ENCODE results near the gene NLGN2.

NLGN2 gene

DNA sequence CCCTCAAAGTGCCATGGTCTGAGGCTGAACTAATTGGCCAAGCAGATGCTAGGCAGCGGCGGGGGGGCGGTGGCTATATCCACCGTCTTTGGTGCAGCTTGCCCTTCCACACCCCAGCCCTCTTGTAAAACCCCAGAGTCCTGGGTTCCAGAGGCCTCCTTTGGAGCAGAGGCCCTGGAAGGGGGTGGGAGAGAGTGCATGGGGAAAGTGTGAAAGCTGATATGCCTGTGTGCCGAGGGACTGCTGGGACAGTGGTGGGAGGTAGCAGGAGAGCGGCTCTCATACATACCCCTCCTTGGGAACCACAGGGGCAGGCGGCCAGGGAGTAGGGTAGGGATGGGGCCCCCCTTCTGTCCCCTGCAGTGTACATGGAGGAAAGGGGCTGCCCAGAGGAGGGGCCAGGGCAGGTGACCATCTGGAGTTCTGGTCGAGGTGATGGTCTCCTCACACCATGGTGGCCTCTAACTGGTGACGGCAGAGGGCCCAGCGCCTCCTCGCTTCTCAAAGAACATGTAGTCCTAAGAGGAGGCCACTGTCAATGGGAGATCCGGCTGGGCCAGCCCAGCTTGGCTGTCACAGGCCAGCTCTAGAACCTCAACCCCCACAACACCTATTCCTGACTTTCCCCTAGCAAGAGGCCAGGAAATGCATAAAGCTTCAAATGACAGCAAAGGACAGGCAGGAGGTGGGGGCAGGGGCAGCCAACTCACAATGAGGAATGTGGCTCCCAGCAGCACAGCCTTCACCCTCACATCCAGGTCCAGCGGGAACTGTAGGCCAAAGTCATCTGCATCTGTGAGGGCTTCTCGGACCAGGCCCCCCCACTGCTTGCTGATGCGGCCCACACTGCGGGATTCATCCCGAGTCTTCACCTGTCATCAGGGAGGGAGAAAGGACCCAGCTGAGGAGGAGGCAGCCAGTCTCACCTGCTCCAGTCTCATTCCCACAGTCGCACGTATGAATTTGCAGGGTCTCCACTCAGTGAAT, 17.4 kb upstream of the NLGN2 start:
- peak overlapping the region; percentile 6 for H3K27ac ChIP-seq
- ChIA-PET CTCF (no interaction called here), POLR2A (ENCODE audit: low non-redundant PET) (interaction anchor here (0.5 kb wide), 1 partner anchor 14 kb away, joined by 3 read pairs; the partner anchor contains the start of gene TMEM256)
- TF ChIP-seq, protein P1, sequence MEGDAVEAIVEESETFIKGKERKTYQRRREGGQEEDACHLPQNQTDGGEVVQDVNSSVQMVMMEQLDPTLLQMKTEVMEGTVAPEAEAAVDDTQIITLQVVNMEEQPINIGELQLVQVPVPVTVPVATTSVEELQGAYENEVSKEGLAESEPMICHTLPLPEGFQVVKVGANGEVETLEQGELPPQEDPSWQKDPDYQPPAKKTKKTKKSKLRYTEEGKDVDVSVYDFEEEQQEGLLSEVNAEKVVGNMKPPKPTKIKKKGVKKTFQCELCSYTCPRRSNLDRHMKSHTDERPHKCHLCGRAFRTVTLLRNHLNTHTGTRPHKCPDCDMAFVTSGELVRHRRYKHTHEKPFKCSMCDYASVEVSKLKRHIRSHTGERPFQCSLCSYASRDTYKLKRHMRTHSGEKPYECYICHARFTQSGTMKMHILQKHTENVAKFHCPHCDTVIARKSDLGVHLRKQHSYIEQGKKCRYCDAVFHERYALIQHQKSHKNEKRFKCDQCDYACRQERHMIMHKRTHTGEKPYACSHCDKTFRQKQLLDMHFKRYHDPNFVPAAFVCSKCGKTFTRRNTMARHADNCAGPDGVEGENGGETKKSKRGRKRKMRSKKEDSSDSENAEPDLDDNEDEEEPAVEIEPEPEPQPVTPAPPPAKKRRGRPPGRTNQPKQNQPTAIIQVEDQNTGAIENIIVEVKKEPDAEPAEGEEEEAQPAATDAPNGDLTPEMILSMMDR (conservative IDR thresholded peaks at IDR 0.05; ENCODE audit: low read depth) = no peak
- no peak for DNase-seq (ENCODE audit: low spot score)

DNA sequence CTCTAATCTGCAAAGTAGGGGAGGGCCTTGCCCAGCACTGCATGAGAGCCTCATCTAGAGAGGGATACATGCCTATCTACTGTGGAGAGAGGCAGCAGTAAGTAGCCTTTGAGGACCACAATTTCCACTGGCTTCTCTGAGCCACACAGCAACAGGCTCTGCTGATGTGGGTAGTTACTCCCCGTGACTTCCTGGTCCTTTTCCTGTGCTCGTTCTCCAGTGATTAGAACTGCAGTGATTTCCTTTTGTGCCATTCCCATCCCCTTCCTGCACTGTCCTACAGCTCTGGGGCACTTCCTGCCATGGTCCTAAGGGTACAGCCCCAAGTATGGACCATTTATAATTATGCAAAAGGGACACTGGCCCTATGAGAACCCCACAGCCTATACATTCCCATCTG, 16.3 kb upstream of the NLGN2 start:
- no peak for DNase-seq (ENCODE audit: low spot score)
- 0 out of 2 replicates have a peak overlapping the region, but pooled peaks have one; percentile 4 for H3K27ac ChIP-seq
- TF ChIP-seq, protein P1 (conservative IDR thresholded peaks at IDR 0.05; ENCODE audit: low read depth) = no peak
- ChIA-PET CTCF (no interaction called here), POLR2A (ENCODE audit: low non-redundant PET) (no interaction called here)

DNA sequence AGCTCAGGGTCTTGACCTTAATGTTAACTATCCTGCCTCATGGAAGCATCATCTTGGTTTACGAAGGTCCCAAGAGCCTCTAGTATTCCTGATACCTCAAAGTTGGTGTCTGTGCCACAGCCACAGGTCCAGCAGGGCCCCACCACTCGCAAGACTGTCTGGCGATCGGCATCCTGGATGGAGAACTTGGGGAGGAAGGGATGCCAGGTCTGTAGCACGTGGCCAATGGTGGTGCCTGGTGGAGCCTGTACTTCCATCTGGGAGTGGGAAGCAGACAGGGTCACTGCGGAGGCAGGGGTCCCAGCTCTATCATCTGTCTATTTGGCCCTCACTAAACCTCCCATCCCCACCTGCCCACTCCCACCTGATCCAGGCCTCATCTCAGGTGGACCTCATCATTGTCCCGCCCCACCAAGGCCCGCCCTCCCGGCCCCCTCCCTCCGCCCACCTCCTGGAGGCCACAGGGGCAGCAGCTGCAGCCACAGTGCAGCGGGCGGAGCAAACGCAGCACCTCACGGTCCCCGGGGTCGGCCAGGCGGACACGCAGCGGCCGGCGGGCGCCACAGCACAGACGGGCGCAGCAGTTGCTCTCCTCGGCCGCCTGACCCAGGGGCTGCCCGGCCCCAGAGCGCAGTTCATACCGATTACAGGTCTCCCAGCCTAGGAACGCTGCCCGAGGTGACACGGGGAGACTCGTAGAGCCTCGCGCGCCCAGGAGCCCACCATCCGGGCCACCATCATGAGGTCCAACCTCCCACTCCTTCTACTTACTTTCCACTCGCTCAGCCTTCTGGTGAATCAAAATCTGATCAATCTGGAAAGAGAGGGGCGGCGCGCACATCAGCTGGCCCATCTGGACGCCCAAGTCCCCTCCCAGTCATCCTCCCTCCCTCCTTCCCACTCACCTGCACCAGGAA, 14.7 kb upstream of the NLGN2 start:
- TF ChIP-seq, protein P1 (conservative IDR thresholded peaks at IDR 0.05; ENCODE audit: low read depth) = no peak
- POLR2A ChIA-PET (ENCODE audit: low non-redundant PET) = no interaction called here
- CTCF ChIA-PET = interaction anchor here (0.7 kb wide), 1 partner anchor 37 kb away, joined by 4 read pairs; no protein-coding TSS in a partner anchor
- H3K27ac ChIP-seq = peak overlapping the region; percentile 93
- DNase-seq (ENCODE audit: low spot score) = no peak

DNA sequence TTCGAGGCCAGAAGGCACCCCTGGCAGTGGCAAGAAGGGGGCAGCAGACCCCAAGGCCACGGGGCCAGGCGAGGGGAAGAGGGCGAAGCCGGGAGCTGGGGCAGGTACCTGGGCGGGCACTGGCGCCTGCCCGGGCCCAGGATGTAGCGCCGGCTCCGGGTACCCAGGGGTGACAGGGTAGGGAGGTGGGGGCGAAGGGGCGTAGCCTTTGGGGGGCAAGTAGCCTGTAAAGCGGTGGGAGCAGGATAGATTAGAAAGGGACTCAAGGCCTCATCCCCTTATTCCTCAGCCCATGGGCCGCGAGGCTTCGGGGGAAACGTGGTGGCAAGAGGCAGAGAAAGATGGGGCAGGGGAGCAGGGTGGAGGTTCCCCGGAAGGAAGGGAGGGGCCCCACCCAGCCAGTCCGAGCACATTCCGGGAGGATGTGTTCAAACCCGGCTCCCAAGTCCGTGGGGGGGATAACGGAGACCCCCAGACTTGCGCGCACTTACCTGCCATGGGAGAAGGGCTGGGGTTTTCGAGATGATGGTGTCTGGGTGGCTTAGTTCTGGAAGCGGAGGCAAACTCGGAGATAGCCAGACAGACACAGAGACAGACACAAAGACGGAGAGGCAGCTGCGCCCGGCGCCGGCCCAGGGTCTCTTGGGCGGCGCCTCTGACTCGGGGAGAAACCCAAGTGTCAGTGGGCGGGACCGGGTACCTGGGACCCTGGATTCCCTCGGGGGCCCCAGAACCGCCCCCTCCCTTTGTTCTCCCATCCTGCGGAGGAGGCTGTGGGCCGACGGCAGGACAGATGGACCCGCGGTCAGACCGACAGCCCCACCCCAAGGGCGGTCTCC, 13.8 kb upstream of the NLGN2 start:
- peak; percentile 57 for DNase-seq (ENCODE audit: low spot score)
- CTCF ChIA-PET = interaction anchor here (0.7 to 2.3 kb wide), 3 partner anchors 32 to 43 kb away, joined by 3 to 7 read pairs (median 4); no protein-coding TSS in a partner anchor
- H3K27ac ChIP-seq = peak overlapping the region; percentile 93
- POLR2A ChIA-PET (ENCODE audit: low non-redundant PET) = interaction anchor here (0.6 to 1.3 kb wide), 4 partner anchors 10 to 42 kb away, joined by 3 to 13 read pairs (median 4); partner anchors contain the start of genes TMEM256 and TMEM95
- TF ChIP-seq, protein P1 (conservative IDR thresholded peaks at IDR 0.05; ENCODE audit: low read depth) = no peak

DNA sequence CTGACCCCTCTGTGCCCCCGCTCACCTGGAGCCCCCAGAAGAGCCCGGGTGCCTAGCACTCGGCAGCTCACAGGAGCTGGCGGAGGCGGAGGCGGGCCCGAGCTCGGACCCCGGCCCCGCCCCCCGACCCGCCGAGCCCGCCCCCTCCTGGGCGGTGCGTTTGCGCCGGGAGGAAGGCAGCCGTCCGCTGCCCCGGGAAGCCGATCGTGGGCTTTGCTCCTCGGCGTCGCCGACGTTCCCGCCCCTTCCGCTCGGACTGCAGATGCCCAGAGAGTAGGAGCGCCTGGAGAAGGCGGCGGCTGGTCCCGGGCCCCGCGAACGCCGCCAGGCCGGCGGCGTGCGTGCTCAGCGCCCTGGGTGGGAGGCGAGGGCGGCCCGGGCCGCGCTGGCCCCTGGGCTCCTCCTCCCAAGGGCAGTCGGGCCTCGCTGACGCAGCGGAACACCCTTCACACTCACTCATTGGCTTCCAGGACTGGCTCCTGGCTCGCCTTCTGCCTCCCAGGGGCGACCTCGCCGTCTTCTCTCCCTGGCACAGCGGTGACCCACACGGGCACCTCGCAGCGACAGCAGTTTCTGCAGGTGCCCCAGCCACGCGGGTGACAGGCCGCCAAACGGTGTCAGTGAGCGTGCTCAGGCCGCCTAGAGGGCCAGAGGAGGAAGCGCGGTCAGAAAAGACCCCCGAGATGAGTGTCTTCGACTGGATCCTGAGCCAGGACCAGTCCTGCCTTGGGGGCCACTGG, 13.0 kb upstream of the NLGN2 start, which contains the start of gene PLSCR3:
TSS of gene PLSCR3 (minus strand) at position 74 of the 740 bp plus-strand sequence. CDS start 415 bp downstream, outside the sequence.
- ChIA-PET CTCF (interaction anchor here (1.0 to 2.3 kb wide), 2 partner anchors 33 to 42 kb away, joined by 3 to 7 read pairs; no protein-coding TSS in a partner anchor), POLR2A (ENCODE audit: low non-redundant PET) (interaction anchor here (0.6 to 1.3 kb wide), 4 partner anchors 9 to 42 kb away, joined by 3 to 13 read pairs (median 4); partner anchors contain the start of genes TMEM256 and TMEM95)
- peak; percentile 79 for DNase-seq (ENCODE audit: low spot score)
- TF ChIP-seq, protein P1 (conservative IDR thresholded peaks at IDR 0.05; ENCODE audit: low read depth) = peak; percentile 17; the same call in 1 of the 2 replicates
- peak within 1 kb of the TSS; percentile 93 for H3K27ac ChIP-seq
